ENCODE results near the gene SERPING1. TPM values are rescaled to one million over a fixed set of nuclear protein-coding genes. Genes with fewer than 3 reads are reported as not detected.

SERPING1 gene
- total RNA-seq, 4 donors from 2014 or later = 65.7 to 143 (median 102) TPM

DNA sequence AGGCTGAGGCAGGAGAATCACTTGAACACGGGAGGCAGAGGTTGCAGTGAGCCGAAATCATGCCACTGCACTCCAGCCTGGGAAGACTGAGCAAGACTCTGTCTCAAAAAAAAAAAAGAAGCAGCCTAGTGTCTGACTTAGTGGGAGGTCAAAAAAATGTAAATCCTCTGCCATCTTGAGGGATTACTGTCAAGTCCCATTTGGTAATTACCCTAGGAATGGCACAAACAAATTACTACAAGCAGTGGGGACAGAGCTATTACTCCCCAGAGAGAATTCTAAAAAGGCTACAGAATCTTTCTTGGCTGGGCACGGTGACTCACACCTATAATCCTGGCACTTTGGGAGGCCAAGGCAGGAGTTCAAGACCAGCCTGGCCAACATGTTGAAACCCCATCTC, 3.8 kb downstream of the SERPING1 start:
- WGBS, 2 donors (ENCODE audit: low coverage in 1 of 2) = 77 to 100% methylated on average over 2 to 3 of the region's 3 CpGs
- H3K27me3 ChIP-seq = peaks cover 9% of the 10 kb centered on the region
- H3K36me3 ChIP-seq = no peaks in the 10 kb centered on the region
- H3K4me1 ChIP-seq = peaks cover 0 to 16% (median 0%) of the 10 kb centered on the region in 4 donors
- DNase-seq = no peak
- H3K9me3 ChIP-seq = no peaks in the 10 kb centered on the region
- in situ Hi-C loops (cut with MboI; ENCODE audit: low pct_ligation_motif_present in 1 of 4, low pct_unique_long_range_greater_than_20kb in 1 of 4, low sequenced_read_pairs in 3 of 4) (no loop called here), intact Hi-C loops (cut with DNase I; ENCODE audit: low total_unique reads) (no loop called here)
- H3K4me3 ChIP-seq = no peak overlapping the region
- H3K27ac ChIP-seq = no peak overlapping the region
- TF ChIP-seq POLR2A (IDR thresholded peaks at IDR 0.05) = no peak
- no peak for TF ChIP-seq EP300 (IDR thresholded peaks at IDR 0.05; ENCODE audit: low read depth)
- TF ChIP-seq, protein P1, sequence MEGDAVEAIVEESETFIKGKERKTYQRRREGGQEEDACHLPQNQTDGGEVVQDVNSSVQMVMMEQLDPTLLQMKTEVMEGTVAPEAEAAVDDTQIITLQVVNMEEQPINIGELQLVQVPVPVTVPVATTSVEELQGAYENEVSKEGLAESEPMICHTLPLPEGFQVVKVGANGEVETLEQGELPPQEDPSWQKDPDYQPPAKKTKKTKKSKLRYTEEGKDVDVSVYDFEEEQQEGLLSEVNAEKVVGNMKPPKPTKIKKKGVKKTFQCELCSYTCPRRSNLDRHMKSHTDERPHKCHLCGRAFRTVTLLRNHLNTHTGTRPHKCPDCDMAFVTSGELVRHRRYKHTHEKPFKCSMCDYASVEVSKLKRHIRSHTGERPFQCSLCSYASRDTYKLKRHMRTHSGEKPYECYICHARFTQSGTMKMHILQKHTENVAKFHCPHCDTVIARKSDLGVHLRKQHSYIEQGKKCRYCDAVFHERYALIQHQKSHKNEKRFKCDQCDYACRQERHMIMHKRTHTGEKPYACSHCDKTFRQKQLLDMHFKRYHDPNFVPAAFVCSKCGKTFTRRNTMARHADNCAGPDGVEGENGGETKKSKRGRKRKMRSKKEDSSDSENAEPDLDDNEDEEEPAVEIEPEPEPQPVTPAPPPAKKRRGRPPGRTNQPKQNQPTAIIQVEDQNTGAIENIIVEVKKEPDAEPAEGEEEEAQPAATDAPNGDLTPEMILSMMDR (IDR thresholded peaks at IDR 0.05) = no peak
- no peak for TF ChIP-seq POLR2AphosphoS5 (IDR thresholded peaks at IDR 0.05)

DNA sequence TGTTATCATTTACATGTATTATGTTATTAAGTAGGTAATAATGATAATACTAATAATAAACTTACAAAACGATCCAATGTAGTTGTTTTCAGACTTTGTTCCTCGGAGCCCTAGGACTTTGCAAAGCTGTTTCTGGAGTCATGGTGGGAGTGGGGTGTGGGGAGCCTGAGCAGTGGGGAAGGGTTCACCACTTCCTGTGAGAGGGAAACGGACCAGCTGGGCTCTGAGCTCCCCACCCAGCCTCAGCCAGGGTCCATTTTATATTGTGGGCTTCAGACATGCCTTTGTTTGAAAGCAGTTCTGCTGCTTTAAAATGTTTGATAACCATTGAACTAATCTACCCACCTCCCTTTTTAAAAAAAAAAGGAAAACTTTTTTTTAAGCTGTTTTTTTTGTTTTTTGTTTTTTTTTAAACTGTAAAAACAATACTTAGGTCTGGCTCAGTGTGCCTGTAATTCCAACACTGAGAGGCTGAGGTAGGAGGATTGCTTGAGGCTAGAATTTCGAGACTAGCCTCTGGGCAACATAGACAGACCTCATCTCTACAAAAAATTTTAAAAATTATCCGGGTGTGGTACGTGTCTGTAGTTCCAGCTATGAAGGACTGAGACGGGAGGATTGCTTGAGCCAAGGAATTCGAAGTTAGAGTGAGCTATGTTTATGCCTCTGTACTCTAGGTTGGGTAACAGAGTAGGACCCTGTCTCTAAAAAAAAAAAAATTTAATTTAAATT, 7.0 kb downstream of the SERPING1 start:
- intact Hi-C loops (cut with DNase I; ENCODE audit: low total_unique reads) = no loop called here
- H3K4me3 ChIP-seq = no peak overlapping the region
- H3K27me3 ChIP-seq = peaks cover 4% of the 10 kb centered on the region
- TF ChIP-seq EP300 (IDR thresholded peaks at IDR 0.05; ENCODE audit: low read depth) (no peak), POLR2A (IDR thresholded peaks at IDR 0.05) (no peak)
- H3K9me3 ChIP-seq = no peaks in the 10 kb centered on the region
- no peaks in the 10 kb centered on the region for H3K36me3 ChIP-seq
- no peaks in the 10 kb centered on the region for H3K4me1 ChIP-seq
- 49 to 58% methylated on average over 4 to 8 of the region's 8 CpGs for WGBS, 2 donors (ENCODE audit: low coverage in 1 of 2)
- no peak for DNase-seq
- in situ Hi-C loops (cut with MboI; ENCODE audit: low pct_ligation_motif_present in 1 of 4, low pct_unique_long_range_greater_than_20kb in 1 of 4, low sequenced_read_pairs in 3 of 4) = no loop called here
- no peak overlapping the region for H3K27ac ChIP-seq

DNA sequence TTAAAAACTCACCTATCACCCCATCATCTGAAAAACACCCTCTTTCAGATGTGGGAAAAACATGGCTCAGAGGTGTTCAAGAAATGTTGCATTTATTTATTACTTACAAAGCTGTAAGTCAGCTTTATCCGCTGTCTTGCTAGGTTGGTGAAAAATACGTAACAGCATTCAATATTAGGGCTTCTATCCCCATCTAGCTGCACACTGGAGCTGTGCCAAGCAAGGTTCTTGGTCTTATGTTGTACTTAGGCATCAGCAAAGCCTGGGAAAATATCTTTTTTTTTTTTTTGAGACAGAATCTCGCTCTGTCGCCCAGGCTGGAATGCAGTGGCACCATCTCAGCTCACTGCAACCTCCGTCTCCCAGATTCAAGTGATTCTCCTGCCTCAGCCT, 7.5 kb downstream of the SERPING1 start:
- TF ChIP-seq POLR2AphosphoS5 (IDR thresholded peaks at IDR 0.05) = no peak
- TF ChIP-seq, protein P1 (IDR thresholded peaks at IDR 0.05) = no peak
- TF ChIP-seq EP300 (IDR thresholded peaks at IDR 0.05; ENCODE audit: low read depth) = no peak
- no peak for TF ChIP-seq POLR2A (IDR thresholded peaks at IDR 0.05)
- peaks cover 0 to 4% (median 0%) of the 10 kb centered on the region in 4 donors for H3K36me3 ChIP-seq
- H3K27ac ChIP-seq = no peak overlapping the region
- no peaks in the 10 kb centered on the region for H3K9me3 ChIP-seq
- no peak overlapping the region for H3K4me3 ChIP-seq
- DNase-seq = no peak
- H3K27me3 ChIP-seq = peaks cover 4% of the 10 kb centered on the region
- in situ Hi-C loops (cut with MboI; ENCODE audit: low pct_ligation_motif_present in 1 of 4, low pct_unique_long_range_greater_than_20kb in 1 of 4, low sequenced_read_pairs in 3 of 4) = no loop called here
- no peaks in the 10 kb centered on the region for H3K4me1 ChIP-seq
- intact Hi-C loops (cut with DNase I; ENCODE audit: low total_unique reads) = no loop called here
- 82 to 89% methylated on average over 5 of the region's 5 CpGs for WGBS, 2 donors (ENCODE audit: low coverage in 1 of 2)

DNA sequence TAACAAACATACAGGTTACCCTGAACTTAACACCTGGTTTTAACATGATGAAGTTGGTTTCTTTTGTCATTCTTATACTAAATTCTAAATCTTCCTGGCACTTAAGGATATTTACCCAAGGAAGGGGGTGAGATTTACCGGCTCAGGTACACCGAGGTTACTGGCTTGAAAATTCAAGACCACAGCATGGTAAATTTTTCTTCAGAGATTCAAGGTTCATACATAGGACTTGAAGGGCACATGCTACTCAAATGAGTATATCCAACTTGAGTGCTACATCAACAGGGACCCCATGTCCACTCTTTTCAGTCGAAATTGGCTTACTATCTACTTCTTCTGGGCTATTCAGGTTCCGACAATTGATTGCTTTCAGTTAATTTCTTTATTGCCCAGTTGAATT, 12.7 kb downstream of the SERPING1 start:
- TF ChIP-seq POLR2A (IDR thresholded peaks at IDR 0.05) (no peak), EP300 (IDR thresholded peaks at IDR 0.05; ENCODE audit: low read depth) (no peak), POLR2AphosphoS5 (IDR thresholded peaks at IDR 0.05) (no peak)
- TF ChIP-seq, protein P1 (IDR thresholded peaks at IDR 0.05) = no peak
- peaks cover 4% of the 10 kb centered on the region for H3K27me3 ChIP-seq
- H3K27ac ChIP-seq = no peak overlapping the region
- no peaks in the 10 kb centered on the region for H3K9me3 ChIP-seq
- peaks cover 0 to 5% (median 2%) of the 10 kb centered on the region in 4 donors for H3K36me3 ChIP-seq
- H3K4me3 ChIP-seq = no peak overlapping the region
- no peaks in the 10 kb centered on the region for H3K4me1 ChIP-seq
- 79 to 80% methylated on average over 4 of the region's 4 CpGs for WGBS, 2 donors (ENCODE audit: low coverage in 1 of 2)
- DNase-seq = no peak
- intact Hi-C loops (cut with DNase I; ENCODE audit: low total_unique reads) (no loop called here), in situ Hi-C loops (cut with MboI; ENCODE audit: low pct_ligation_motif_present in 1 of 4, low pct_unique_long_range_greater_than_20kb in 1 of 4, low sequenced_read_pairs in 3 of 4) (no loop called here)
